Activated CD8-positive, alpha-beta T cell treated with anti-CD3 and anti-CD28 coated beads, Interleukin-2, amount 10 ng/mL, durations not matched to agents 7 days and 5 days (primary cell): Measurements from ENCODE around the gene BICD2. TPM values are rescaled to one million over a fixed set of nuclear protein-coding genes. Genes with fewer than 3 reads are reported as not detected.

Experiments used
- total RNA-seq, 2 experiments: library from RNA; stranded (reverse); gene quantifications; one replicate each; pipeline ENCODE4 v1.2.3, GENCODE V29; 2021

BICD2 gene
- total RNA-seq, 2 experiments from 2014 or later = 31.9 to 32.5 TPM

Other genes starting within 250 kb of the BICD2 start
- gene ECM2, start 228.8 kb downstream of the BICD2 start, total RNA-seq = not detected
- gene IPPK, start 94.7 kb downstream of the BICD2 start, total RNA-seq = 1 to 10 TPM; 8.7 to 9.7 TPM
- 10 to 100 TPM in 1 of 2 experiments, 1 to 10 TPM in 1; 9.5 to 10.4 TPM for gene ZNF484, start 113.2 kb upstream of the BICD2 start, total RNA-seq
- 100 to 1,000 TPM; 104 to 107 TPM for gene FGD3, start 182.7 kb upstream of the BICD2 start, total RNA-seq